ENCODE results near the gene CHAC2. TPM values are rescaled to one million over a fixed set of nuclear protein-coding genes. Genes with fewer than 3 reads are reported as not detected.

Gene CHAC2
- total and polyA plus RNA-seq, 2 of the 4 experiments (the other 2 are of a cell fraction): 2.4 to 3.9 TPM

DNA sequence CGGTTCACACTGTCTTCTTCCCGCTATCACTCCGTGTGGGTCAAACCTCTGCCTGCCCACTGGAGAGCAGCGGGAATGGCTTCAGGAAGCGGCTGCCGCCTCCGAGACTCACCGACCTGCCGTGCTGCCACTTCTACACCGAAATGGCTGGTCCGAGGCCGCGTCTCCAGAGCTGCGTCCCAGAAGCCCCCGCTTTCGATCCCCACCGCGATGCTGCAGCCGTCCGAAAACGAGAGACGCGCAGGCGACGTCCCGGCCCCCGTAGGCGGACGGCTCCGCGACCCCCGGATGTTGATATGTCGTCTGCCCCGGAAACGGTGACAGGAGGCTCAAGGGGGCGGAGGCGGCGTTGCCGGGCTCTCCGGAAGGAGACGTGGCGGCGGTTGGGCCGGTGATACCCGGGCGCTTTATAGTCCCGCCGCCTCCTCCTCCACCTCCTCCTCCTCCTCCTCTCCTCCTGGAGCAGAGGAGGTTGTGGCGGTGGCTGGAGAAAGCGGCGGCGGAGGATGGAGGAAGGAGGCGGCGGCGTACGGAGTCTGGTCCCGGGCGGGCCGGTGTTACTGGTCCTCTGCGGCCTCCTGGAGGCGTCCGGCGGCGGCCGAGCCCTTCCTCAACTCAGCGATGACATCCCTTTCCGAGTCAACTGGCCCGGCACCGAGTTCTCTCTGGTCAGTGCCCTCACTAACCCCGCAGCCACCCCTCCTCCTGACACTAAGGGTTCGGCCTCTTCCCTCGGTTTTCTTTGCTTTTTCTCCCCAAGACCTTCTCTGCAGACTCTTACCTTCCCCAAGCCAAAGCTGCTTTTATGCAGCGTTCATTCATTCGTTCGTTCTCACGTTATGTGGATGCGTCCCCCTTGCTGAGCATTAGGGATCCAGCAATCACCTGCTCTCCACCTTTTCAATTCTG, 19.4 kb downstream of the CHAC2 start, which contains the start of the genes ASB3 and ERLEC1 (continued):
- TF ChIP-seq MAZ (IDR thresholded peaks at IDR 0.05; ENCODE audit: borderline replicate concordance, low read depth, low read length): peak; percentile 87; the same call in 1 of the 2 replicates
- 0 out of 2 replicates have a peak, but pooled peaks have one; percentile 3 for TF ChIP-seq SMC3 (IDR thresholded peaks at IDR 0.05; ENCODE audit: low read depth, low read length)

DNA sequence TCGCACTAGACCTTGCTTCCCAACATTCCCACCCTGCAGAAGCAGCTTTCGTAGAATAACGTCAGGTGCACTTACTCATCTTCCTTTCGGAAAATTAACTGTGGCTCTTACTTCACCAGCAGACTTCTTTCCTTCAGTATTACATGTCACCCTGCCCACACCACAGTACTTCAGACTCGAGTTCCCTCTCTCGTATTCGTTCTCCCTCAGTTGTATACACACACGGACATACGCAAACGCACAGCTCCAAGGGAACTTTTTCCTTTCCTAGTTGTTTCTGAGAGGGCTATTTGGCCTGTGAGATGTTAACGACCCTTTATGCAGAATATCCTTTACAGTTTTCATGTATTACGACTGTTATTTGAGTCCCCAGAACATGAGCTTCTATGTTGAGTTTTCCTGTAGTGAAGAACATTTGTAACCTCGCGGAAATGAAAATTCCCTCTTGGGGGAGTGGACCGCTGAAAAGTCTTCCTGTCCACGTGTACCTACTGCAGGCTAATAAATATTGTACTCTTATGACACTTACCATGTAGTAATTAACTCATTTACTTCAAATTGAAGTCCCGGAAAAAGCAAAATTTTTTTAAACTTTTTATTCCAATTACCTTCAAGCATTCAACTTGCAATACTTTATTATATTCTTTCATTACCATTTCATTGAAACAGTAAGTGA, 20.1 kb downstream of the CHAC2 start:
- Histone ChIP-seq H4K91ac (ENCODE audit: insufficient read depth, low read depth, low read length) (peak overlapping the region; percentile 71), H3K4me3 (ENCODE audit: insufficient read depth, low read depth, low read length) (peak overlapping the region; percentile 93), H3K9me3 (ENCODE audit: control insufficient read depth, insufficient read depth, low read length) (no peaks in the 10 kb centered on the region), H3K4ac (ENCODE audit: low read depth, low read length) (peak overlapping the region; percentile 85), H3K9ac (ENCODE audit: low read depth, low read length) (peak overlapping the region; percentile 94), H3K79me1 (ENCODE audit: low read depth in 1 of 2, low read length in 2 of 2) (peaks cover 22 to 61% of the 10 kb centered on the region in 2 experiments; a peak in 3 of 4 replicates), H2AK9ac (replicated peaks; ENCODE audit: low read depth, low read length, poor library complexity) (peak overlapping the region; percentile 91), H4K20me1 (ENCODE audit: insufficient read depth, low read length) (peaks cover 25% of the 10 kb centered on the region), H2AK5ac (ENCODE audit: low read depth, low read length) (peak overlapping the region; percentile 92), H4K5ac (ENCODE audit: low read depth, low read length) (peak overlapping the region; percentile 61; the same call in 1 of the 2 replicates), H3K4me2 (ENCODE audit: low read depth, low read length) (peak overlapping the region; percentile 94), H3K56ac (ENCODE audit: extremely low read depth, insufficient read depth, low read length) (peak overlapping the region; percentile 83), H2BK5ac (ENCODE audit: low read depth, low read length, poor library complexity, severe bottlenecking) (peak overlapping the region; percentile 77), H2BK20ac (ENCODE audit: low read depth, low read length) (no peak overlapping the region), H4K8ac (ENCODE audit: low read depth in 2 of 2, low read length in 2 of 2) (peak overlapping the region; percentile 82 to 94), H3K14ac (replicated peaks; ENCODE audit: low read depth, low read length) (peak overlapping the region; percentile 86), H3K18ac (ENCODE audit: low read depth, low read length) (0 out of 2 replicates have a peak overlapping the region, but pooled peaks have one; percentile 2), H3K23ac (ENCODE audit: low read depth, low read length) (peak overlapping the region; percentile 80), H3K4me1 (ENCODE audit: control insufficient read depth, insufficient read depth, low read length) (peaks cover 10% of the 10 kb centered on the region), H2BK120ac (ENCODE audit: low read depth, low read length) (peak overlapping the region; percentile 62; the same call in 1 of the 2 replicates), H3K27me3 (ENCODE audit: control insufficient read depth, insufficient read depth, low read length) (no peaks in the 10 kb centered on the region), H3K9me1 (ENCODE audit: insufficient read depth, low read length) (peaks cover 9% of the 10 kb centered on the region), H3K36me3 (ENCODE audit: control insufficient read depth, insufficient read depth, low read length) (0 out of 2 replicates have a peak, but pooled peaks cover 1% of the 10 kb centered on the region), H2AFZ (replicated peaks; ENCODE audit: low read length, poor library complexity) (peak overlapping the region; percentile 94), H2BK15ac (ENCODE audit: low read depth, low read length) (no peak overlapping the region), H3K27ac (ENCODE audit: insufficient read depth, low read length) (peak overlapping the region; percentile 92)
- intact Hi-C loops (cut with micrococcal nuclease) (no loop called here), dilution Hi-C loops (cut with HindIII; ENCODE audit: low sequenced_read_pairs, unreplicated experiment) (no loop called here), in situ Hi-C loops (cut with MboI; ENCODE audit: low sequenced_read_pairs) (no loop called here)
- TF ChIP-seq MXI1 (IDR thresholded peaks at IDR 0.05; ENCODE audit: borderline replicate concordance, low read depth, low read length) (0 out of 2 replicates have a peak, but pooled peaks have one; percentile 45), MAFK (IDR thresholded peaks at IDR 0.05; ENCODE audit: low read depth, low read length) (no peak), CEBPB (IDR thresholded peaks at IDR 0.05; ENCODE audit: low read depth, low read length) (no peak)
- WGBS, 2 experiments (ENCODE audit: extremely low coverage in 2 of 2, insufficient read length in 1 of 2): 0% methylated on average over 4 of the region's 17 CpGs; no CpG with 5 or more reads in 1 of the 2 experiments
- BruUV-seq (replicated peaks): TSS peak; percentile 71
- ATAC-seq (ENCODE audit: low read depth) (peak; percentile 19), DNase-seq (peak; percentile 48)
- CTCF ChIA-PET: no interaction called here
- POLR2A ChIA-PET (ENCODE audit: unreplicated experiment): no interaction called here

All from IMR-90 (cell line).